Trophoblast cell (in vitro differentiated cells and primary cell): ENCODE data around the gene PAN2.
A peak's percentile ranks its signal among the peaks of the same experiment; 100 is the strongest.

ENCODE experiments used
- DNase-seq, 2 donors: peaks; one replicate each; pipeline ENCODE4 v3.0.0-alpha.2; 2016
- H2AFZ ChIP-seq: 2 replicates; pipeline ENCODE4 v1.6.1; 2013; ENCODE audit warnings: low read length, moderate library complexity, mild to moderate bottlenecking; ENCODE audit not compliant: insufficient read depth, poor library complexity
- H2AK5ac ChIP-seq: 2 replicates; pipeline ENCODE4 v1.6.1; 2013; ENCODE audit warnings: mild to moderate bottlenecking, low read length
- H2BK120ac ChIP-seq: 2 replicates; pipeline ENCODE4 v1.6.1; 2013; ENCODE audit warnings: low read length, mild to moderate bottlenecking, moderate library complexity; ENCODE audit not compliant: insufficient read depth, poor library complexity
- H2BK12ac ChIP-seq: 2 replicates; pipeline ENCODE4 v1.6.1; 2013; ENCODE audit warnings: mild to moderate bottlenecking, low read length, moderate library complexity
- H2BK5ac ChIP-seq: 2 replicates; pipeline ENCODE4 v1.6.1; 2013; ENCODE audit warnings: low read length, low read depth, moderate library complexity, mild to moderate bottlenecking; ENCODE audit not compliant: poor library complexity
- H3K14ac ChIP-seq: 2 replicates; pipeline ENCODE4 v1.6.1; 2013; ENCODE audit warnings: mild to moderate bottlenecking, low read length
- H3K18ac ChIP-seq: 2 replicates; pipeline ENCODE4 v1.6.1; 2013; ENCODE audit warnings: mild to moderate bottlenecking, low read length
- H3K23ac ChIP-seq: 2 replicates; pipeline ENCODE4 v1.6.1; 2013; ENCODE audit warnings: low read length
- H3K27ac ChIP-seq: 2 replicates; pipeline ENCODE4 v1.5.1; 2013; ENCODE audit warnings: low read depth, mild to moderate bottlenecking, inconsistent platforms, low read length, moderate library complexity
- H3K27me3 ChIP-seq: 2 replicates; pipeline ENCODE4 v1.6.1; 2013; ENCODE audit warnings: inconsistent platforms, mild to moderate bottlenecking, low read length, moderate library complexity; ENCODE audit not compliant: insufficient read depth
- H3K36me3 ChIP-seq, 2 experiments: 1 replicate in 1 of 2; 2 replicates in 1 of 2; pipeline ENCODE4 v1.6.1; 2013; ENCODE audit warnings: low read length in 2 of 2, mild to moderate bottlenecking in 2 of 2, moderate library complexity in 1 of 2; ENCODE audit not compliant: insufficient read depth in 2 of 2, control insufficient read depth in 1 of 2
- H3K4ac ChIP-seq: 2 replicates; pipeline ENCODE4 v1.6.1; 2013; ENCODE audit warnings: low read depth, mild to moderate bottlenecking, low read length, moderate library complexity
- H3K4me1 ChIP-seq, 2 experiments: 1 replicate in 1 of 2; 2 replicates in 1 of 2; pipeline ENCODE4 v1.6.1; 2013; ENCODE audit warnings: low read length in 2 of 2, mild to moderate bottlenecking in 2 of 2, moderate library complexity in 1 of 2; ENCODE audit not compliant: insufficient read depth in 2 of 2, control insufficient read depth in 1 of 2
- H3K4me2 ChIP-seq: 2 replicates; pipeline ENCODE4 v1.6.1; 2013; ENCODE audit warnings: inconsistent platforms, mild to moderate bottlenecking, low read length, moderate library complexity
- H3K4me3 ChIP-seq: 2 replicates; pipeline ENCODE4 v1.5.1; 2013; ENCODE audit warnings: mild to moderate bottlenecking, low read depth, low read length, inconsistent platforms
- H3K79me1 ChIP-seq: one replicate; pipeline ENCODE4 v1.6.1; 2013; ENCODE audit warnings: low read length
- H3K79me2 ChIP-seq: 2 replicates; pipeline ENCODE4 v1.6.1; 2013; ENCODE audit warnings: low read length, mild to moderate bottlenecking; ENCODE audit not compliant: control insufficient read depth, insufficient read depth, poor library complexity
- H3K9ac ChIP-seq: 2 replicates; pipeline ENCODE4 v1.6.1; 2013; ENCODE audit warnings: mild to moderate bottlenecking, low read length
- H3K9me3 ChIP-seq: 2 replicates; pipeline ENCODE4 v1.6.1; 2013; ENCODE audit warnings: low read depth, mild to moderate bottlenecking, control low read depth, inconsistent platforms, low read length; ENCODE audit not compliant: insufficient read depth
- H4K12ac ChIP-seq: 2 replicates; pipeline ENCODE4 v1.6.1; 2013; ENCODE audit warnings: low read depth, mild to moderate bottlenecking, low read length, moderate library complexity
- H4K8ac ChIP-seq: 2 replicates; pipeline ENCODE4 v1.6.1; 2013; ENCODE audit warnings: low read depth, mild to moderate bottlenecking, low read length, moderate library complexity
- H4K91ac ChIP-seq: one replicate; pipeline ENCODE4 v1.6.1; 2013; ENCODE audit warnings: low read depth, mild to moderate bottlenecking, low read length, moderate library complexity
- WGBS: extraction: QIAGEN DNeasy Blood & Tissue Kit; methylation state at CpG from one replicate; pipeline ENCODE4 v1.1.7; 2013; ENCODE audit warnings: missing lambda C conversion rate; ENCODE audit not compliant: insufficient read length, insufficient coverage; ENCODE audit errors: extremely low coverage; 5-methylcytosine and 5-hydroxymethylcytosine counted together

PAN2 gene

DNA sequence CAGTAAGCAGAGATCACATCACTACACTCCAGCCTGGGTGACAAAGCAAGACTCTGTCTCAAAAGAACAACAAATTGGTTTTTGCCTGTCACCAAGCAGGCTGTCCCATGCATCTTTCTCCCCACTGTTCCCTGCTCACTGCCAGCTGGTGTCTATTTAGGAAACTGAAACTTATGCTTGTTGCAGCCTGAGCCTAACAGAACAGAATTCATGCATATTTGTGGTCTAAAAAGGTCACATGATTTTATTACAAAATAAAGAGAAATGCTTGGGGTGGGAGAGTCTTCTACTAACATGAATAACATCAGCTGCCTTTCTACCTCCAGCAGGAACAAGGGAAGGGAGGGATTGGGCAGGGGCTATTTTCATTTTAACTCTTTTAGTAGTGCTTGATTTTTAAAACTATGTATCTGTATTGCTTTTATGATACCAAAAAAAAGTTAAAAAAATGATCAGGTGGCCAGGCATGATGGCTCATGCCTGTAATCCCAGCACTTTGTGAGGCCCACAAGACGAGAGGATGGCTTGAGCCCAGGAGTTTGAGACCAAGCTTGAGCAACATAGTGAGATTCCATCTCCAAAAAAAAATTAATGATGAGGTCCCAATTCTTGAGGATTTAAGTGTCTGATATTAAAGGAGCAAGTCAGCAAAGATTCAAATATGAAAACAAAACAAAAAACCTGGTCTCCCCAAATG lies 25.2 kb upstream of the PAN2 start:
- Histone ChIP-seq H3K27ac (no peak overlapping the region), H3K4me3 (no peak overlapping the region), H3K18ac (no peak overlapping the region), H3K36me3 (peaks cover 20 to 24% of the 10 kb centered on the region in 2 experiments), H2BK120ac (no peak overlapping the region), H2BK12ac (no peak overlapping the region), H3K4me1 (no peaks in the 10 kb centered on the region), H3K27me3 (no peaks in the 10 kb centered on the region), H2BK5ac (no peak overlapping the region), H2AK5ac (no peak overlapping the region), H3K4ac (no peak overlapping the region), H3K79me2 (peaks cover 5% of the 10 kb centered on the region), H3K14ac (no peak overlapping the region), H3K9ac (no peak overlapping the region), H3K4me2 (peak overlapping the region; percentile 59), H4K8ac (no peak overlapping the region), H4K91ac (no peak overlapping the region), H3K79me1 (peaks cover 5% of the 10 kb centered on the region), H3K23ac (no peak overlapping the region), H2AFZ (no peak overlapping the region), H3K9me3 (peaks cover 1% of the 10 kb centered on the region), H4K12ac (no peak overlapping the region)
- no CpG with 5 or more reads among the region's 1 CpG for WGBS
- peak in 1 of 2 donors; percentile 48 for DNase-seq

DNA sequence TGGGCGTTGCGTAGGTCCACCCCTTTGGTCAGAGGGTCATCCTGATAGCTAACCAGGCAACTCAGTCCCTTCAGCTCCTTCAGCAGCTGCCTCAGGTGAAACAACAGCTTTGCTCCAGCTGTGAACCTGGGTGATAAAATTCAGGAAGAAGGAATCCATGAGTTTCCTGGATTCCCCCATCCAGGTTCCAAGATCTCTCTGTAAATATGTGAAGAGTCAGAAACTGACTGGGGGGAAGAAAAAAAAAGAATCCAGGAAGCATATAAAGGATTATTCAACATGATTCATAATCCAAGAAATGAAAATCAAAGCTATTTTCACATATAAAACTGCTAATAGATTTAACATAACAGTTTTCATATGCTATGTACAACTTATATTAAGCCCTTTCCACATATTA lies 17.5 kb upstream of the PAN2 start:
- Histone ChIP-seq H3K18ac (no peak overlapping the region), H2AK5ac (no peak overlapping the region), H3K79me2 (no peaks in the 10 kb centered on the region), H4K8ac (no peak overlapping the region), H2BK12ac (no peak overlapping the region), H3K4me3 (no peak overlapping the region), H3K79me1 (peaks cover 5% of the 10 kb centered on the region), H4K91ac (no peak overlapping the region), H3K4ac (no peak overlapping the region), H2BK120ac (no peak overlapping the region), H3K23ac (no peak overlapping the region), H2BK5ac (no peak overlapping the region), H3K4me2 (no peak overlapping the region), H3K4me1 (peaks cover 5% of the 10 kb centered on the region in 2 experiments), H3K14ac (no peak overlapping the region), H3K9ac (no peak overlapping the region), H3K9me3 (peaks cover 1% of the 10 kb centered on the region), H3K27me3 (no peaks in the 10 kb centered on the region), H2AFZ (no peak overlapping the region), H4K12ac (no peak overlapping the region), H3K36me3 (peaks cover 56 to 65% of the 10 kb centered on the region in 2 experiments), H3K27ac (peak overlapping the region; percentile 82)
- WGBS, result no CpG with 5 or more reads among the region's 2 CpGs
- DNase-seq, result peak in 1 of 2 donors; percentile 37

DNA sequence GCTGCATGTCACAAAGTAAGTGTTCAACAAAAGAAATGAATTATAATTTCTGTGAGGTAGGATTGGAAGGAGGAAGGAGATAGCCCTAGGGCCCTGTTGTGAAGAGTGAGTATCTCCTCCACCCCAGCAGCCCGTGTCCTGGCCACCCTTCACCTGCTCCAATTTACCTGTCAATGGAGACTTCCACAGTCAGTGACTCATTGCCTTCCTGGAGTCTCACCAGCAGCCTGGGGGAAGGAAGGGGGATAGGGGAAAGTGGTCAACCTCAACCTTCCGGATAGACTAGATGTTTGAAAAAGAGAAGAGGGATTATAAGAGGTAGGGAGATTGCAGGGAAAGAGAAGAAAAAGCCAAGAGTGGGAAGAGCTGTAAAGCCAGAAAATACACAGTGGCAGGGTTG lies 16.9 kb upstream of the PAN2 start:
- H3K4me2 ChIP-seq, result peak overlapping the region; percentile 33
- H2BK5ac ChIP-seq, result peak overlapping the region; percentile 84
- no CpG with 5 or more reads among the region's 2 CpGs for WGBS
- peaks cover 5% of the 10 kb centered on the region in 2 experiments for H3K4me1 ChIP-seq
- H3K9me3 ChIP-seq, result no peaks in the 10 kb centered on the region
- H3K9ac ChIP-seq, result no peak overlapping the region
- no peak overlapping the region for H3K14ac ChIP-seq
- H3K27ac ChIP-seq, result peak overlapping the region; percentile 82
- H3K23ac ChIP-seq, result no peak overlapping the region
- peaks cover 52 to 64% of the 10 kb centered on the region in 2 experiments for H3K36me3 ChIP-seq
- H4K12ac ChIP-seq, result no peak overlapping the region
- no peaks in the 10 kb centered on the region for H3K27me3 ChIP-seq
- H4K8ac ChIP-seq, result no peak overlapping the region
- no peak overlapping the region for H3K4ac ChIP-seq
- peak overlapping the region; percentile 56 for H3K18ac ChIP-seq
- peak overlapping the region; percentile 81 for H2BK120ac ChIP-seq
- no peak overlapping the region for H3K4me3 ChIP-seq
- H4K91ac ChIP-seq, result peak overlapping the region; percentile 72
- no peak overlapping the region for H2AK5ac ChIP-seq
- H3K79me2 ChIP-seq, result no peaks in the 10 kb centered on the region
- H2AFZ ChIP-seq, result no peak overlapping the region
- peak; percentile 87 to 94 for DNase-seq
- H2BK12ac ChIP-seq, result no peak overlapping the region
- H3K79me1 ChIP-seq, result peaks cover 5% of the 10 kb centered on the region

DNA sequence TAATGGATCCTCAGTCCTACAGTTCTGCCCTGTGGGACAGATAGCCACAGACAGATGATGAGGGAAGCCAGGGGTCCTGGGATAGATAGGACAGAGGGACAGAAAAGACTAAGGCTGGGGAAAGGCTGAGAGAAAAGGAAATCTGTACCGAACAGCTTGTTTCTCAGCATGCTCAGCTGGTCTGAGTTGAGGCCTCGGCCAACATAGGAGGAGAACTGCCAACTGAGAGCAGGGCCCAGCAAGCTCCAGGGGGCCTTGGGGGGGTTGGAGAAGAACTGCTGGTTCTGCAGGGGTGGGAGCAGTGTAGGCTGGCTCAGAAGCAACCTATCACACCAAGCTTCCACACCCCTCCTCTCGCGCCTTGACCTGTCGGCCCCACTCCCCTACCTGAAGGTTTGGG lies 15.0 kb upstream of the PAN2 start:
- Histone ChIP-seq H3K36me3 (peaks cover 43 to 58% of the 10 kb centered on the region in 2 experiments), H3K27ac (no peak overlapping the region), H3K4me1 (peaks cover 5% of the 10 kb centered on the region in 2 experiments), H2BK5ac (no peak overlapping the region), H3K4me2 (no peak overlapping the region), H3K9ac (no peak overlapping the region), H3K4ac (no peak overlapping the region), H3K4me3 (no peak overlapping the region), H3K23ac (no peak overlapping the region), H3K79me2 (no peaks in the 10 kb centered on the region), H2BK120ac (no peak overlapping the region), H4K8ac (no peak overlapping the region), H2BK12ac (no peak overlapping the region), H2AFZ (no peak overlapping the region), H3K27me3 (no peaks in the 10 kb centered on the region), H4K12ac (no peak overlapping the region), H3K9me3 (no peaks in the 10 kb centered on the region), H3K79me1 (peaks cover 5% of the 10 kb centered on the region), H4K91ac (no peak overlapping the region), H3K14ac (no peak overlapping the region), H3K18ac (no peak overlapping the region), H2AK5ac (no peak overlapping the region)
- DNase-seq, result no peak
- WGBS, result no CpG with 5 or more reads among the region's 5 CpGs
